GM19397 (cell line): ENCODE measurements around the gene TRIM69.

Experiments
- ATAC-seq: cut with Tn5 transposase; IDR thresholded peaks from one replicate; pipeline ENCODE4 v1.9.1; 2021; ENCODE audit warnings: mild to moderate bottlenecking, moderate library complexity; ENCODE audit not compliant: unreplicated experiment

Gene TRIM69

DNA sequence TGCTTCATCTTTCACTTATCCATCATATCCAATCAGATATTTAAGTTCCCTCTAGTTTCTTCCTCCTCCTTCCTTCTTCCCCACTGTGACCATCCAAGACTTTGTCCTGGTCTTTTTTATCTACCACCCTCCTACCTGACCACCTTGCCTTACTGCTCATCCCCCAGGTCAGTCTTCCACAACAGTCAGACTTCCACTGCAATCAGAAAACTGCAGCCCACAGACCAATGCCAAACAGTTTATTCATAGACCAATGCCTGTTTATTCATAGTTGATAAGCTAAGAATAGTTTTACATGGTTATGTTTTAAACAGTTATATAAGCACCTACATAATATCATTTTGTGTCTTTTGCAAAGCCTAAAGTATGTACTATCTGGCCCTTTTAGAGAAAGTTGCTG, 65.5 kb downstream of the TRIM69 start:
- no peak for ATAC-seq

DNA sequence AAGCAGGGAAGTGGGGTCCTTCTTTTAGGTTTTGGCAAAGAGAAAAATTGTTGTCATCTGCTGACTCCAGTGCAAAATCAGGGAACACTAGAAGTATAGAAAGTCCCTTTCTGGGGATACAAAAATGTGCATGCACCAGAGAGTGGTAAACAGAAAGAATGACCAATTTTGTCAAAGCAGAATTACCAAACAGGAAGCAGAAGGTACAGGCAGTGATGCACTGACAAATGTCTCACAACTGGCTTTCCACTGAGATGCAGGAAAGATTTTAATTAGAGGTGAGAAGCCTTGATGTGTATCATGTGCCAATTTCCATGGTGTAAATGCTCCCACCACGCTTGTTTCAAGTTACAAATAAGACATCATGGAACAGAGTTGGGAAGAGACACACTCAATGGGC, 66.0 kb downstream of the TRIM69 start:
- ATAC-seq = no peak

DNA sequence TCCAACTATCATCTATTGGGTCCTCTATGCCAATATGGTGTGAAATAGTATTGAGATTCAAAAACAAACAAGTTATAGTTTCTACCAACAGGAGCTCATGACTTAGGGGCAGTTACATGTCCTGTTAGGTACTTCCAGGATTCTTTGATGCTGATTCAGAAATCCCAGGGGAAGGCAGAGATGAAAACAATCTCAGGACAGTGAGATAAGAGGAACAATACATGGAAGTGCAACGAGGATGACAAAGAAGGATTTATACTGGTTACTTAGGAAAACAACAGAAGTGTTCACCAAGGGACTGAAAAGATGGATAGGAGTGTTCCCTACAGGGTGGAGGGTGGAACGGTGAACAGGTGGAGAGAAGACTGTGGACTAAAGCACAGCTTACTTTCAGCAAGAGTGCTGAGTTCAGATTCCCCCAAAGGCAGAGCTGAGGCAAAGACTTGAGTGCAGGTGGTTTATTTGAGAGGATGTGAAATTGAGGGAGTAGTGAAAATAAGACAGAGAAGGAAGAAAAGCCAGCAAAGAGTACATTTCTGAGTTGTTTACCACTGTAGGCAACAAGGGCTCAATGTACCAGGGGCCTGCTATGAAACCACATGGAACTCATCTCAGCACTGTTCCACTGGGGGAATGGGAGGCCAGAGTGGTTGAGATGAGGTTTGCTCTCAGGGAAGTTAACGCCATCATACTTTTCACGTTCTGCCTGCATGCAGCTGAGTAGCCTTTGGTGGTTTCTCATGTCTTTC, 68.1 kb downstream of the TRIM69 start:
- ATAC-seq = no peak

DNA sequence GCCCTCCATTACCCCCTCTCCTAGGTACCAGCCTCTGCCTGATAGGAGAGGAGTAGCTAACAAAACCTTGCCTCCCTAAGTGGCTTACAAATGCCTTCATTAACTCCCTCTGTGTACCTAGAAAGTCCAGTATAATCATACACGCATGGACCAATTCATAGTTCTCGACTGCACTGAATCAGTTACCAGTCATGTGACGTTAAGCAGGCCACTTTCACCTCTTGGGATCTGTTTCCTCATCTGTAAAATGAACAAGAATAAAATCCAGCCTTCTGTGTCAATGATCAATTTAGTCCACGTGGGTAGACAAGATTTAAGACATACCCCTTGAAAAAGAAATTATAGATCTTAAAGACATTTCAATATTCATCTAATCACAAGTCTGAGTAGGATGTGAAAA, 72.2 kb downstream of the TRIM69 start:
- no peak for ATAC-seq

DNA sequence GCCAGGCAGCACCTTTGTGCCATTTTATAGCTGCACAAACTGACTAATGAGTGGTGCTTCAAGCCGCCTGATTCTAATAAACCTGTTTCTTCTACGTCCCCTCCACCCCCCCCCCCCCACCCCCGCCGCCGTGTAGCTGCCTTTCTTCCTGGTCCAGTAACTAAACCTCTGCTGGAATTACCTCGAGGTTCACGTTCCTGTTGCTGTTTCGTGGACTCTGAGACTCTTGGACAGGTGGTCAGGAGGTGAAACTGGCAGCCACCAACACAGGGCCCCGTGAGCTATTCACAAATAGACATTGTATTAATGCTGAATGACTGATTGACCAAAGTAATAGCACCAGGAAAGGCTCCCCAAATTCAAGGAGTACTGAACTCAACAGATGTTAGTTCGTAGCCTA, 73.9 kb downstream of the TRIM69 start:
- ATAC-seq = no peak

DNA sequence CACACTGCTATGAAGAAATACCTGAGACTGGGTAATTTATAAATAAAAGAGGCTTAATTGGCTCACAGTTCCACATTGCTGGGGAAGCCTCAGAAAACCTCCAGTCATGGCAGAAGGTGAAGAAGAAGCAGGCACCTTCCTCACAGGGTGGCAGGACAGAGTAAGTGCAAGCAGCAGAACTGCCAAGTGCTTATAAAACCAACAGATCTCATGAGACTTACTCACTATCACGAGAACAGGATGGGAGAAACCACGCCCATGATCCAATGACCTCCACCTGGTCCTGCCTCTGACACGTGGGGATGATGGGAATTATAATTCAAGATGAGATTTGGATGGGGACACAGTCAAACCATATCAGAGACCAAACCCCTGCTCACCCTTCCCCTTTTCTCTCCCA, 75.0 kb downstream of the TRIM69 start:
- ATAC-seq = no peak

DNA sequence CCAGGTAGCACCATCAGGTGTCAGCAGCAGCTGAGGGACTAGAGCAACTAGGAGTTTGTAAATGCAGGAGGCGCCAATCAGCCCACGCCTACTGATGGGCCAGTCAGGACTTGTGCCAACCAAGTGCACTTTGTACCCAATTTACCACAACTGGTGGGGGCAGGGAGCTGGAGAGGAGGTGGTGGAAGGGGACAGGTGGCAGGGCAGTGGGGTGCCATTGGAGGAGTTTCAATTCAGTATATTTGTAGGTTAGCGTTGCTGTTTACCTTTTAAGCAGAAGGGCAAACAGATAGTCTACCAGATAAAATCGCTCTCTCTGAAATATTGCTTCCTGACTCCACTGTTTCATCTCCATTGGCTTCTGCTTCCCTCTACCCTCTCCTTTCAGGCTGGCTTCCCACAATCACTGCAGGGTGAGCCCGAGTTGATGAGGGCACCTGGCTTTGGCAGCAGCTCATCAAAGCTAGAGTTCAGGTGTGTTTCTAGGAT, 75.7 kb downstream of the TRIM69 start:
- ATAC-seq = no peak

DNA sequence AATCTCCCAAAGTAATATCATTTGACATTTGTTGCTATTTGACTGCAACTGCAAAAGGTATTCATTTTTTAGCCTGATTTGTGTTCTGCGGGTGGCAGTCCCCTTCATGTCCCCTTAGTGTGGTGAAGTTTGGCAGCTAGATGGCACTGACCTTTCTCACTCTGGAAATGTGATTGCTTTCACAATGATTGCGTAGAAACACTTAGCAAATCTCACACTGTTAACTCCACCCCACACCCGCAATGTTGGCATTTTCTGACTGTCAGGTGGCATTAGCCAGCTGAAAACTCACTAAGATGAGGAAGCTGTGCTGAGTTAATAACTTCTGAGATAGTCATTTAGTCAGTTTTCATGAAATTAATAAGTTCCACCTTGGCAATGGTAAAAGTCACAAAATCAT, 76.9 kb downstream of the TRIM69 start:
- no peak for ATAC-seq
